Fibroblast of lung (primary cell): ENCODE data around the gene IL6. TPM values are rescaled to one million over a fixed set of nuclear protein-coding genes. Genes with fewer than 3 reads are reported as not detected.

Source experiments
- DNase-seq, 2 donors: peaks; one replicate each; pipeline versions ENCODE4 v3.0.0 to v3.0.0-alpha.2; 2010; ENCODE audit warnings: low read depth in 2 of 2
- H2AFZ ChIP-seq: 2 replicates; pipeline ENCODE4 v1.5.1; 2012; ENCODE audit warnings: low read length, control low read depth, inconsistent platforms
- H3K27ac ChIP-seq: 2 replicates; pipeline ENCODE4 v1.5.1; 2011; ENCODE audit warnings: low read length, control low read depth; ENCODE audit not compliant: insufficient read depth
- H3K27me3 ChIP-seq: 2 replicates; pipeline ENCODE4 v1.5.1; 2011; ENCODE audit warnings: mild to moderate bottlenecking, low read length; ENCODE audit not compliant: control insufficient read depth, insufficient read depth
- H3K36me3 ChIP-seq: 2 replicates; pipeline ENCODE4 v1.5.1; 2011; ENCODE audit warnings: low read length; ENCODE audit not compliant: control insufficient read depth, insufficient read depth
- H3K4me1 ChIP-seq: 2 replicates; pipeline ENCODE4 v1.5.1; 2011; ENCODE audit warnings: low read length; ENCODE audit not compliant: control insufficient read depth, insufficient read depth; ENCODE audit errors: extremely low read depth
- H3K4me2 ChIP-seq: 2 replicates; pipeline ENCODE4 v1.5.1; 2011; ENCODE audit warnings: low read length, control low read depth; ENCODE audit not compliant: insufficient read depth; ENCODE audit errors: extremely low read depth
- H3K4me3 ChIP-seq, 4 experiments: fragments of 200-600 bp in 1 of 4; sonication (generic) in 1 of 4; replicated peaks in 1 of 4; 2 replicates each; pipeline ENCODE4 v1.5.1; 2011 to 2016; ENCODE audit warnings: low read length in 4 of 4, low read depth in 3 of 4, mild to moderate bottlenecking in 3 of 4, control low read depth in 2 of 4, inconsistent platforms in 1 of 4, mixed read lengths in 1 of 4; ENCODE audit not compliant: insufficient read depth in 1 of 4; ENCODE audit errors: control extremely low read depth in 1 of 4
- H3K79me2 ChIP-seq: 2 replicates; pipeline ENCODE4 v1.5.1; 2012; ENCODE audit warnings: mild to moderate bottlenecking, low read length, inconsistent platforms; ENCODE audit not compliant: control insufficient read depth, insufficient read depth
- H3K9ac ChIP-seq: 2 replicates; pipeline ENCODE4 v1.5.1; 2011; ENCODE audit warnings: mild to moderate bottlenecking, low read length, control low read depth; ENCODE audit not compliant: insufficient read depth
- H3K9me3 ChIP-seq: 2 replicates; pipeline ENCODE4 v1.5.1; 2012; ENCODE audit warnings: low read depth, low read length; ENCODE audit not compliant: control insufficient read depth, insufficient read depth
- H4K20me1 ChIP-seq: 2 replicates; pipeline ENCODE4 v1.5.1; 2011; ENCODE audit warnings: low read length; ENCODE audit not compliant: control insufficient read depth, insufficient read depth; ENCODE audit errors: extremely low read depth
- EZH2 ChIP-seq: IDR thresholded peaks from 2 replicates; pipeline ENCODE4 v1.5.1; 2012; ENCODE audit warnings: low read length, control low read depth, mild to moderate bottlenecking; ENCODE audit errors: missing control alignments
- polyA plus RNA-seq, 2 donors: library from polyadenylated mRNA; depleted of rRNA in 1 of 2; stranded (reverse) in 1 of 2; unstranded in 1 of 2; fragments of >200 nt; gene quantifications; 2 replicates each; pipeline ENCODE4 v1.2.1, GENCODE V29; 2011 to 2012; ENCODE audit warnings: missing spikeins in 1 of 2
- total RNA-seq: library from RNA; depleted of rRNA; stranded (reverse); fragments of >200 nt; gene quantifications from 2 replicates; pipeline ENCODE4 v1.2.1, GENCODE V29; 2014
- TF ChIP-seq, protein P1 (sequence below), 2 donors: IDR thresholded peaks in 1 of 2; conservative IDR thresholded peaks in 1 of 2; 1 replicate in 1 of 2; 2 replicates in 1 of 2; pipeline ENCODE4 v1.5.1; 2011 to 2012; ENCODE audit warnings: low read length in 2 of 2, control low read depth in 1 of 2, inconsistent platforms in 1 of 2, low read depth in 1 of 2, mild to moderate bottlenecking in 1 of 2

Gene IL6
- total and polyA plus RNA-seq, 2 donors (not counting 1 experiment from before 2014, with no cell fraction given), result 20.2 to 33.7 TPM

DNA sequence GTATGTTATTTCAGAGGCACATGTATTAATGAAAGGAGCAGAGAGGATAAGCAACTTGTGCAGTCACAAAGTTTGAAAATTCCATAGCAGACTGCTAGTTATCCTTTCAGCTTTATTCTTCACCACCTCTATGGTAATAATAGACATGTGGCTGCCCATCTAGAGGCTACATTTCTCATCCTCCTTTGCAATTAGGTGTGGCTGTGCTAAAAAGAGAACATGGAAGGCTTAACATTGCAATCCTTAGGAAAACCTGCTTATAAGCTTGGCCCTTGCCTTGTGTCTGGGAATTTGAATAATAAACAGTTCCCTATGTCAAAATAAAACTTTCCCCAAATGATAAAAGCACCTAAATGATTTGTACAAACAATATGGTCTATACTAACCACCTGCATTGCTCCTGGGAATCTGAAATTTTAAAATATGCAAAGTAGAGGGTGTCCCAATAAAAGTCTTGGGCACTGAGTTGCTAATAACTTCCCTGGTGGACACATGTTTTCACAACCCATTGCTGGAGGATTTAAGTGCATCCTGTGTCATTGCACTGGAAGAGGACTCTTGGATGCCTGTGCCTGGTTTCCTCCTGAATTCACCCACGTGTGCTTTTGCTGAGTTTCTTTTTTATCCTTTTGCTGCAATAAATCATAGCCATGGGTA, 30.5 kb downstream of the IL6 start:
- no peak overlapping the region for H2AFZ ChIP-seq
- no peak overlapping the region for H3K27ac ChIP-seq
- no peak overlapping the region for H3K9ac ChIP-seq
- no peak overlapping the region for H3K4me3 ChIP-seq
- no peak for DNase-seq
- no peaks in the 10 kb centered on the region for H3K79me2 ChIP-seq
- H3K4me2 ChIP-seq, result no peak overlapping the region
- TF ChIP-seq, protein P1, sequence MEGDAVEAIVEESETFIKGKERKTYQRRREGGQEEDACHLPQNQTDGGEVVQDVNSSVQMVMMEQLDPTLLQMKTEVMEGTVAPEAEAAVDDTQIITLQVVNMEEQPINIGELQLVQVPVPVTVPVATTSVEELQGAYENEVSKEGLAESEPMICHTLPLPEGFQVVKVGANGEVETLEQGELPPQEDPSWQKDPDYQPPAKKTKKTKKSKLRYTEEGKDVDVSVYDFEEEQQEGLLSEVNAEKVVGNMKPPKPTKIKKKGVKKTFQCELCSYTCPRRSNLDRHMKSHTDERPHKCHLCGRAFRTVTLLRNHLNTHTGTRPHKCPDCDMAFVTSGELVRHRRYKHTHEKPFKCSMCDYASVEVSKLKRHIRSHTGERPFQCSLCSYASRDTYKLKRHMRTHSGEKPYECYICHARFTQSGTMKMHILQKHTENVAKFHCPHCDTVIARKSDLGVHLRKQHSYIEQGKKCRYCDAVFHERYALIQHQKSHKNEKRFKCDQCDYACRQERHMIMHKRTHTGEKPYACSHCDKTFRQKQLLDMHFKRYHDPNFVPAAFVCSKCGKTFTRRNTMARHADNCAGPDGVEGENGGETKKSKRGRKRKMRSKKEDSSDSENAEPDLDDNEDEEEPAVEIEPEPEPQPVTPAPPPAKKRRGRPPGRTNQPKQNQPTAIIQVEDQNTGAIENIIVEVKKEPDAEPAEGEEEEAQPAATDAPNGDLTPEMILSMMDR (conservative IDR thresholded peaks at IDR 0.05 in 1 of 2, IDR thresholded peaks at IDR 0.05 in 1 of 2; ENCODE audit: low read depth in 1 of 2, low read length in 2 of 2), result no peak
- TF ChIP-seq EZH2, result no peak
- H3K36me3 ChIP-seq, result no peaks in the 10 kb centered on the region
- no peaks in the 10 kb centered on the region for H3K27me3 ChIP-seq
- no peaks in the 10 kb centered on the region for H3K9me3 ChIP-seq
- H4K20me1 ChIP-seq, result no peaks in the 10 kb centered on the region
- H3K4me1 ChIP-seq, result no peaks in the 10 kb centered on the region

DNA sequence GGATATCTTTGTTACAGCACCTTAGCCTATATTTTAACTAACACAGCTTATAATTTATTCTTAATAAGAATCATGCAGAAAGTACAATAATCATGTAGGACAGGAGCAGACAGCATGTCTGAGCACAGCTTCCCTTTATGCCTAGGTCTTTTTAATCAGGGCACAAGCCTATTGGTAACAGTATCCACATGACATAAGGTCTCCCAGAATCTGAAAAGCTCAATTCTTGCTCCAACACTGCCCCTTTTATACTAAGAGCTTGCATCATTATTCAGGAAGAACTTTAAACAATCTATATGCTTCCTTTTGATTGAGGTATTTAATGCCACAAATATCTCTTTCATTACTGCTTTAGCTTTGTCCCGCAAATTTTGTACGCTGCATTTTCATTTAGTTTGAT, 31.6 kb downstream of the IL6 start:
- Histone ChIP-seq H3K4me3 (no peak overlapping the region), H3K79me2 (no peaks in the 10 kb centered on the region), H3K27ac (no peak overlapping the region), H4K20me1 (no peaks in the 10 kb centered on the region), H3K9ac (no peak overlapping the region), H2AFZ (no peak overlapping the region), H3K9me3 (no peaks in the 10 kb centered on the region), H3K27me3 (no peaks in the 10 kb centered on the region), H3K4me1 (peaks cover 4% of the 10 kb centered on the region), H3K36me3 (no peaks in the 10 kb centered on the region), H3K4me2 (no peak overlapping the region)
- TF ChIP-seq, protein P1 (conservative IDR thresholded peaks at IDR 0.05 in 1 of 2, IDR thresholded peaks at IDR 0.05 in 1 of 2; ENCODE audit: low read depth in 1 of 2, low read length in 2 of 2), result no peak
- no peak for DNase-seq

DNA sequence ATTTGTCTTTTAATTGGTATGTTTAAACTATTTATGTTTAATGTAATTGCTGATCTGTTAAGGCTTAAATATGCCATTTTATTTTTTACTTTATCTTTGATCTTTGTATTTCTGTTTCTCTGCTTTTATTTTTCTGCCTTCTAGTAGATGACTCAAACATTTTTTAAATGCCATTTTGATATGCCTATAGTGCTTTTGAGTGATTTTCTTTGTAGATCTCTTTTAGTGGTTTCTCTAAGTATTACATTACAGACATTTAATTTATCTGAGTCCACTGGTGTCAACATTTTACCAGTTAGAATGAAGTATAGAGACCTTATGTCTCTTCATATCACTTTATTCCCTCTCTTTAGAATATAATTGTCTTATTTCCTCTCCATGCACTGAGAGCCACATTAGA, 32.7 kb downstream of the IL6 start:
- peak in 1 of 2 donors; percentile 38 for DNase-seq
- TF ChIP-seq, protein P1 (conservative IDR thresholded peaks at IDR 0.05 in 1 of 2, IDR thresholded peaks at IDR 0.05 in 1 of 2; ENCODE audit: low read depth in 1 of 2, low read length in 2 of 2), result no peak
- TF ChIP-seq EZH2, result no peak

More for the DNA sequence above, 32.7 kb downstream of the IL6 start:
- Histone ChIP-seq H3K79me2 (no peaks in the 10 kb centered on the region), H2AFZ (no peak overlapping the region), H4K20me1 (no peaks in the 10 kb centered on the region), H3K36me3 (no peaks in the 10 kb centered on the region), H3K9me3 (no peaks in the 10 kb centered on the region), H3K4me3 (no peak overlapping the region), H3K9ac (no peak overlapping the region), H3K4me1 (peaks cover 4% of the 10 kb centered on the region), H3K27ac (no peak overlapping the region), H3K27me3 (no peaks in the 10 kb centered on the region), H3K4me2 (no peak overlapping the region)
